K562 (cell line): ENCODE data around the gene SCAMP3. TPM values are rescaled to one million over a fixed set of nuclear protein-coding genes. Genes with fewer than 3 reads are reported as not detected.
A peak's percentile ranks its signal among the peaks of the same experiment; 100 is the strongest.

Experiments used
- ATAC-seq: fragments of 200-7000 bp; cut with Tn5 transposase; 3 replicates; pipeline ENCODE4 v1.9.1; 2020; ENCODE audit warnings: moderate library complexity
- BruUV-seq: library from RNA; stranded (reverse); fragments of 400-500 nt; replicated peaks from 2 replicates; lab custom pipeline; 2021; lab: Mats Ljungman, UMichigan
- CTCF ChIA-PET: fragments of 300-600 bp; formaldehyde crosslinking; extraction: SDS; loops from one replicate; lab custom pipeline; 2021; ENCODE audit warnings: low intra/inter-chr PET ratio; lab: Yijun Ruan, JAX
- POLR2A ChIA-PET: fragments of 300-600, 350-650 bp; sonication (Branson Sonifier 250); formaldehyde crosslinking; extraction: SDS; loops from one replicate; lab custom pipeline; 2021; ENCODE audit warnings: antibody characterized with exemption, inconsistent platforms; lab: Yijun Ruan, JAX
- DNase-seq, 4 experiments: peaks; one replicate each; pipeline versions ENCODE4 v3.0.0 to v3.0.0-alpha.2; 2011 to 2018; ENCODE audit warnings: low spot score in 3 of 4, mixed read lengths in 3 of 4; ENCODE audit errors: extremely low read depth in 1 of 4
- FAIRE-seq: peaks from 2 replicates; lab custom pipeline; 2011; peaks lifted over from hg19 to GRCh38; lab: Jason Lieb, UNC
- H2AFZ ChIP-seq: 2 replicates; pipeline ENCODE4 v1.6.0; 2011; ENCODE audit warnings: low read depth, low read length, control low read depth, inconsistent platforms
- H3K27ac ChIP-seq: fragments of 200-600 bp; 3 replicates; pipeline ENCODE4 v1.8.0; 2011; ENCODE audit warnings: low read depth, mild to moderate bottlenecking, control low read depth, inconsistent platforms, low read length, moderate library complexity, mixed read lengths; ENCODE audit errors: extremely low read depth
- H3K27me3 ChIP-seq, 2 experiments: fragments of 300-600 bp in 1 of 2; 2 replicates in 1 of 2; 3 replicates in 1 of 2; pipeline versions ENCODE4 v1.6.0 to v1.8.0; 2011; ENCODE audit warnings: inconsistent platforms in 2 of 2, low read length in 2 of 2, mild to moderate bottlenecking in 1 of 2, mixed read lengths in 1 of 2, moderate library complexity in 1 of 2; ENCODE audit not compliant: control insufficient read depth in 2 of 2, insufficient read depth in 2 of 2
- H3K36me3 ChIP-seq: fragments of 300-600 bp; 3 replicates; pipeline ENCODE4 v1.8.0; 2011; ENCODE audit warnings: mild to moderate bottlenecking, low read length, inconsistent platforms; ENCODE audit not compliant: control insufficient read depth, insufficient read depth
- H3K4me1 ChIP-seq, 2 experiments: fragments of 200-600 bp in 1 of 2; replicated peaks in 1 of 2; 2 replicates in 1 of 2; 3 replicates in 1 of 2; pipeline versions ENCODE4 v1.5.1 to v1.8.0; 2011; ENCODE audit warnings: inconsistent platforms in 2 of 2, low read length in 2 of 2, mild to moderate bottlenecking in 1 of 2, mixed read lengths in 1 of 2, moderate library complexity in 1 of 2; ENCODE audit not compliant: control insufficient read depth in 2 of 2, insufficient read depth in 2 of 2
- H3K4me2 ChIP-seq: 2 replicates; pipeline ENCODE4 v1.6.1; 2011; ENCODE audit warnings: low read length, control low read depth, inconsistent platforms, mixed read lengths; ENCODE audit not compliant: insufficient read depth
- H3K4me3 ChIP-seq: fragments of 200-600 bp; sonication (generic), shearing (Covaris generic); 2 replicates; pipeline ENCODE4 v1.5.1; 2016; ENCODE audit warnings: control low read depth, inconsistent platforms
- H3K79me2 ChIP-seq: fragments of 200-600 bp; 3 replicates; pipeline ENCODE4 v1.8.0; 2011; ENCODE audit warnings: low read length, inconsistent platforms; ENCODE audit not compliant: control insufficient read depth, insufficient read depth
- H3K9ac ChIP-seq, 2 experiments: 2 replicates each; pipeline versions ENCODE4 v1.6.0 to v1.6.1; 2011; ENCODE audit warnings: low read depth in 2 of 2, low read length in 2 of 2, control low read depth in 1 of 2, inconsistent platforms in 1 of 2, mild to moderate bottlenecking in 1 of 2, mixed read lengths in 1 of 2; ENCODE audit not compliant: insufficient read depth in 1 of 2
- H3K9me1 ChIP-seq: one replicate; pipeline ENCODE4 v1.6.0; 2011; ENCODE audit warnings: inconsistent platforms, mild to moderate bottlenecking, low read length, moderate library complexity; ENCODE audit not compliant: control insufficient read depth, insufficient read depth
- H3K9me3 ChIP-seq: replicated peaks from 2 replicates; pipeline ENCODE4 v1.5.1; 2011; ENCODE audit warnings: low read depth, low read length, inconsistent platforms; ENCODE audit not compliant: control insufficient read depth, insufficient read depth
- H4K20me1 ChIP-seq: replicated peaks from 2 replicates; pipeline ENCODE4 v1.6.1; 2011; ENCODE audit warnings: low read length, inconsistent platforms, mixed read lengths; ENCODE audit not compliant: control insufficient read depth, insufficient read depth
- CEBPB ChIP-seq: fragments of 450-650 bp; IDR thresholded peaks from 2 replicates; pipeline ENCODE4 v1.6.1; 2016; ENCODE audit warnings: missing genetic modification characterization, missing compliant biosample characterization
- CHD4 ChIP-seq: fragments of 200-600 bp; sonication (generic); IDR thresholded peaks from 3 replicates; pipeline ENCODE4 v1.6.1; 2012; ENCODE audit warnings: low read depth, mild to moderate bottlenecking, mixed read lengths, low read length, inconsistent platforms; ENCODE audit not compliant: insufficient read depth, insufficient replicate concordance, poor library complexity, severe bottlenecking
- FOXJ2 ChIP-seq: fragments of 200-800 bp; sonication (Bioruptor generic); IDR thresholded peaks from 2 replicates; pipeline ENCODE4 v1.6.1; 2016; ENCODE audit warnings: missing genetic modification characterization, missing compliant biosample characterization
- HDAC3 ChIP-seq: fragments of 450-650 bp; IDR thresholded peaks from 2 replicates; pipeline ENCODE4 v1.6.1; 2018; ENCODE audit warnings: borderline replicate concordance, mild to moderate bottlenecking, moderate library complexity; ENCODE audit not compliant: partially characterized antibody
- IRF2 ChIP-seq: sonication (generic); formaldehyde crosslinking; IDR thresholded peaks from 2 replicates; pipeline ENCODE4 v1.8.1; 2022; ENCODE audit warnings: mild to moderate bottlenecking, missing genetic modification reagents
- KAT2B ChIP-seq: IDR thresholded peaks from one replicate; pipeline ENCODE4 v1.6.1; 2012; ENCODE audit warnings: low read depth, mild to moderate bottlenecking, control low read depth, inconsistent platforms, low read length, moderate library complexity
- KHSRP ChIP-seq: fragments of 450-650 bp; IDR thresholded peaks from 2 replicates; pipeline ENCODE4 v1.6.1; 2017
- LCOR ChIP-seq: sonication (generic); formaldehyde crosslinking; IDR thresholded peaks from 2 replicates; pipeline ENCODE4 v1.8.0; 2022; ENCODE audit warnings: mild to moderate bottlenecking, missing genetic modification reagents
- MTF1 ChIP-seq: fragments of 250-450 bp; sonication (Bioruptor Pico); IDR thresholded peaks from 2 replicates; pipeline ENCODE4 v1.9.0; 2021; ENCODE audit warnings: moderate library complexity, mild to moderate bottlenecking, inconsistent platforms, borderline replicate concordance
- PTRF ChIP-seq: fragments of 450-650 bp; IDR thresholded peaks from 2 replicates; pipeline ENCODE4 v1.6.1; 2016; ENCODE audit warnings: mild to moderate bottlenecking, missing genetic modification characterization, missing compliant biosample characterization
- PTTG1 ChIP-seq: fragments of 450-650 bp; IDR thresholded peaks from 2 replicates; pipeline ENCODE4 v1.6.1; 2016; ENCODE audit warnings: low read depth, mild to moderate bottlenecking, missing genetic modification characterization, missing compliant biosample characterization
- PURB ChIP-seq: sonication (generic); formaldehyde crosslinking; IDR thresholded peaks from 2 replicates; pipeline ENCODE4 v1.9.0; 2021; ENCODE audit warnings: low read depth, mild to moderate bottlenecking, missing genetic modification reagents
- PYGO2 ChIP-seq: fragments of 450-650 bp; IDR thresholded peaks from 2 replicates; pipeline ENCODE4 v1.6.1; 2016; ENCODE audit warnings: mild to moderate bottlenecking, missing genetic modification characterization, moderate library complexity, missing compliant biosample characterization
- RBM22 ChIP-seq: fragments of 200-400 bp; formaldehyde crosslinking; IDR thresholded peaks from 2 replicates; pipeline ENCODE4 v1.6.1; 2018; ENCODE audit warnings: low read length, low read depth; ENCODE audit not compliant: poor library complexity, severe bottlenecking
- RBM34 ChIP-seq: fragments of 200-400 bp; formaldehyde crosslinking; IDR thresholded peaks from 2 replicates; pipeline ENCODE4 v1.6.1; 2018; ENCODE audit warnings: low read length, borderline replicate concordance; ENCODE audit not compliant: insufficient read depth
- SLC30A9 ChIP-seq: fragments of 250-450 bp; sonication (Bioruptor Pico); IDR thresholded peaks from 2 replicates; pipeline ENCODE4 v1.8.0; 2022; ENCODE audit warnings: mild to moderate bottlenecking, moderate library complexity
- SP1 ChIP-seq: sonication (generic); formaldehyde crosslinking; IDR thresholded peaks from 2 replicates; pipeline ENCODE4 v1.8.1; 2022; ENCODE audit warnings: mild to moderate bottlenecking, missing genetic modification reagents
- ZBTB8A ChIP-seq: fragments of 450-650 bp; IDR thresholded peaks from 2 replicates; pipeline ENCODE4 v1.6.1; 2018; ENCODE audit warnings: mild to moderate bottlenecking, moderate library complexity; ENCODE audit not compliant: partially characterized antibody
- ZNF23 ChIP-seq: fragments of 250-450 bp; sonication (Bioruptor Pico); IDR thresholded peaks from 2 replicates; pipeline ENCODE4 v1.4.0; 2020; ENCODE audit warnings: mild to moderate bottlenecking
- ZNF277 ChIP-seq: fragments of 250-450 bp; sonication (Bioruptor Pico); IDR thresholded peaks from 2 replicates; pipeline ENCODE4 v1.8.0; 2022; ENCODE audit warnings: inconsistent platforms, mild to moderate bottlenecking, moderate library complexity, borderline replicate concordance
- ZNF408 ChIP-seq: fragments of 250-450 bp; sonication (Bioruptor Pico); IDR thresholded peaks from 2 replicates; pipeline ENCODE4 v1.4.0; 2020; ENCODE audit warnings: low read depth, mild to moderate bottlenecking, moderate library complexity
- WGBS: fragments of 100-300 bp; shearing (Covaris generic); methylation state at CpG from one replicate; pipeline ENCODE4 v1.1.6; 2016; ENCODE audit warnings: low coverage, mixed read lengths; ENCODE audit not compliant: insufficient coverage; ENCODE audit errors: missing lambda C conversion rate; 5-methylcytosine and 5-hydroxymethylcytosine counted together
- in situ Hi-C: fragments of 300-500 bp; cut with MboI; formaldehyde crosslinking; loops from 4 replicates; pipeline ENCODE4 v1.15.0; 2018; ENCODE audit warnings: inconsistent platforms, mixed read lengths
- intact Hi-C: fragments of 100-400 bp; cut with micrococcal nuclease; formaldehyde crosslinking; loops from 2 replicates; pipeline ENCODE4 v1.14.2; 2022
- polyA plus RNA-seq, 8 experiments: library from polyadenylated mRNA; depleted of rRNA in 4 of 8; stranded (reverse) in 5 of 8; unstranded in 3 of 8; fragments of >200 nt; fragmentation: Nextera tagmentation in 2 of 8; fragmentation: Illumina TruSeq in 1 of 8; extraction: Ambion mirVana in 2 of 8; extraction: Trizol in 1 of 8; gene quantifications; 2 replicates each; pipeline versions ENCODE4 v1.2.1 to v1.2.3, GENCODE V29; 2011 to 2014; ENCODE audit warnings: inconsistent platforms in 1 of 8, missing spikeins in 1 of 8
- total RNA-seq, 7 experiments: library from RNA; depleted of rRNA in 6 of 7; stranded (reverse); fragments of >200 nt in 6 of 7; fragmentation: Illumina TruSeq in 2 of 7; extraction: Trizol in 2 of 7; gene quantifications; 2 replicates each; pipeline versions ENCODE4 v1.2.1 to v1.2.3, GENCODE V29; 2011 to 2021; ENCODE audit warnings: low replicate concordance in 1 of 7

SCAMP3 gene
- total and polyA plus RNA-seq, 9 of the 15 experiments (the other 6 are each of a cell fraction or from before 2014, with no cell fraction given), result 14.2 to 131 (median 86.1) TPM

GRCh38 chr1:155308493-155309422 is 46.6 kb upstream of the SCAMP3 start, which contains the start of gene FDPS:
Gene FDPS, plus strand, starts transcription at chr1:155308866. Its CDS starts 924 bp downstream, at chr1:155309790.
- Histone ChIP-seq H3K4me2 (peak within 1 kb of the TSS; percentile 96), H3K4me1 (peaks cover 23 to 35% of the 10 kb centered on the region in 2 experiments; a peak in 4 of 5 replicates), H3K9me1 (no peaks in the 10 kb centered on the region), H3K27me3 (no peaks in the 10 kb centered on the region), H3K27ac (peak within 1 kb of the TSS; percentile 93), H3K9ac (peak within 1 kb of the TSS; percentile 95 to 96), H4K20me1 (0 out of 2 replicates have a peak, but pooled peaks cover 2% of the 10 kb centered on the region), H3K36me3 (peaks cover 38% of the 10 kb centered on the region), H3K79me2 (peaks cover 46% of the 10 kb centered on the region), H3K4me3 (peak within 1 kb of the TSS; percentile 75), H2AFZ (peak within 1 kb of the TSS; percentile 74), H3K9me3 (no peaks in the 10 kb centered on the region)
- ATAC-seq (peak; percentile 97), DNase-seq (peak; percentile 97 to 100 (median 98)), FAIRE-seq (peak; percentile 99)
- POLR2A ChIA-PET, result interaction anchor here (0.7 to 1.9 kb wide), 6 partner anchors 9 to 58 kb away, joined by 3 to 8 read pairs (median 4); partner anchors contain the start of genes HCN3 and RUSC1
- in situ Hi-C loops, result loop anchor here (25.0 kb wide), 1 partner anchor 1429 kb away; the partner anchor contains the start of genes ISG20L2, METTL25B and MRPL24
- WGBS, result under 1% methylated on average over 49 of the region's 51 CpGs
- TSS peak; percentile 90 for BruUV-seq
- intact Hi-C loops, result loop anchor here (1.0 to 2.0 kb wide), 3 partner anchors 14 to 58 kb away; partner anchors contain the start of gene HCN3
- CTCF ChIA-PET, result interaction anchor here (0.6 to 3.0 kb wide), 2 partner anchors 58 to 134 kb away, joined by 4 to 23 read pairs; no protein-coding TSS in a partner anchor
- TF ChIP-seq HDAC3 (no peak), MTF1 (CRISPR knock-in tag) (no peak), PURB (no peak), IRF2 (CRISPR knock-in tag) (no peak), FOXJ2 (no peak), PYGO2 (no peak), ZNF408 (CRISPR knock-in tag) (no peak), CEBPB (0 out of 2 replicates have a peak, but pooled peaks have one; percentile 43), LCOR (no peak), SP1 (peak; percentile 74; the same call in 1 of the 2 replicates), RBM22 (no peak), ZNF23 (CRISPR knock-in tag) (no peak), KAT2B (no peak), KHSRP (no peak), PTTG1 (no peak), PTRF (tag) (no peak), ZNF277 (CRISPR knock-in tag) (no peak), SLC30A9 (CRISPR knock-in tag) (no peak), CHD4 (no peak), RBM34 (no peak), ZBTB8A (no peak)
